ENCODE results near the gene SPTB. TPM values are rescaled to one million over a fixed set of nuclear protein-coding genes. Genes with fewer than 3 reads are reported as not detected.

SPTB gene
- polyA plus RNA-seq, 3 donors, result 15.5 to 18.8 (median 16.2) TPM

- DNase-seq, result no peak
These were observed 165.2 kb downstream of the SPTB start for GRCh38 chr14:64714432-64715025.

DNA sequence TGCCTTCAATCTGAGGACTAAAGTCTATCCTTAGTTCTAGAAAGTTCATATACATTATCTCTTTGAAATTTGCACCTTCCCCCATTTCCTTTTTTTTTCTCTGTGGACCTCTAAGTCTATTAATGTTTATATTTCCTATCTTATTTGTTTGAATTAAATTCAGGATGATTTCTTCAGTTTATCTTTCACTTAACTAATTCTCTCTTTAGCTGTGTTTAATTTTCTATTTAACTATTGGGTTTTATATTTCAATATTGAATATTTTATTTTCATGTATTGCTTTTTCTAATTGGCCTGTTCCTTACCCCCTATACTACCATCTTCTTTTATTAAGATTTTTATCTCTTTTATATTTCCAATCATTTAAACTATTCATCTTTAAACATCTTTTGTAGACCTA lies 166.0 kb downstream of the SPTB start:
- no peak for DNase-seq

- DNase-seq, result no peak
These were observed 168.7 kb downstream of the SPTB start for GRCh38 chr14:64711039-64711438.

- no peak for DNase-seq
These were observed 170.6 kb downstream of the SPTB start for GRCh38 chr14:64709126-64709525.

DNA sequence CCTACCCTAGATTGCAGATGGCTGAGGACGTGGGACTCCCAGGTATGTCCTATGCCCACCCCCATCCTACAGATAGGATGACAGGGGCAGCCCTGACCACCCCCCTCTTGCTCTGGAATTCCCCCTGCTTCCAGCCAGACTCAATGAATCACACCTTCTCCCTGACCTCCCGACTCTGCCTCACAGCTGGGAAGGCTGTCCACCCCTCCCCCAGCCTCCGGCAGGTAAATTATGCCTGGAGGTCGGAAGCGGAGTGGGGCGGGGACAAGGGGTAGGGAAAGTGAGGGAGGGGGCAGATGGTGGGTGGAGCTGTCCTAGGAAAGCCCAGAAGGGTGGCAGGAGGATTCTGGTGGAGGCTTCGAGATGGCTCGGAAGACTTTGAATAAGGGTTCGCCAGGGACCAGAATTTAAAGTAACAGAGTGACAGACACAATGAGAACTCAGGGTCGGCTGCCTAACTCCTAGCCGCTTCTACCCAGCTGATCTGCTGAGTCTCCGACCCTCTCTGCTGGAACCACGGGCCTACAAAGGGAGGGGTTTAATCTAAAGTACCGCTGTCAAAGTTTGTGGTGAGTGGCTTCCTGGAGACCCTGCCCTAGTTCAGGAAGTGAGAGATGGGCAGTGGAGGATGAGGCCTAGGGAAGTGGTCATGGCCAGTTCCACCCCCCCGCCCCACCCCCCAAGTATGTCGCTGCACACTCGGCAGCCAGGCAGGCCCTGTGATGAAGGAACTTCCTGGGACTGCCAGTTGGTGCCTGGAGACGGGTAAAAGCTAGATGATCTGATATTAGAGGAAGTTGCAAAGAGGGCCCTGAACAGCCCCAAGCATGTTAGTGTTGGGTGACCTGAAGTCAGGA lies 171.3 kb downstream of the SPTB start:
- no peak for DNase-seq

DNA sequence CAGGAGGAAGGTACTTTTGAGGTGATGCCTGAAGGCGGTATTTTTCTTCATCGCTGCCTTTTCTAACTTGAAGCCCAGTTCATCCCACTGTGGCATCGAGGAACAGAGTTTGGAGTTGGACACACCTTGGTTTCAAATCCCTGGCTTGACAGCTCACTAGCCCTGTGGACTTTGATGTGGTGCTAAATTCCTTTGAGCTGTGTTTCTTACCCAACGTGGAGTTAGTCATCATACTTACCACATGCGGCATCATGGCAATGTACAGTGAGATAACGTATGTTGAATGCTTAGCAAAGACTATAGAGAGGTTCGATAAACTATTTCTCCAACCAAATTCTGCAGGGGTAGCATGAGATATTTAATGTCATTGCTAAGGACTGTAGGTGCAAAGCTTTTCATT lies 172.0 kb downstream of the SPTB start:
- no peak for DNase-seq

DNA sequence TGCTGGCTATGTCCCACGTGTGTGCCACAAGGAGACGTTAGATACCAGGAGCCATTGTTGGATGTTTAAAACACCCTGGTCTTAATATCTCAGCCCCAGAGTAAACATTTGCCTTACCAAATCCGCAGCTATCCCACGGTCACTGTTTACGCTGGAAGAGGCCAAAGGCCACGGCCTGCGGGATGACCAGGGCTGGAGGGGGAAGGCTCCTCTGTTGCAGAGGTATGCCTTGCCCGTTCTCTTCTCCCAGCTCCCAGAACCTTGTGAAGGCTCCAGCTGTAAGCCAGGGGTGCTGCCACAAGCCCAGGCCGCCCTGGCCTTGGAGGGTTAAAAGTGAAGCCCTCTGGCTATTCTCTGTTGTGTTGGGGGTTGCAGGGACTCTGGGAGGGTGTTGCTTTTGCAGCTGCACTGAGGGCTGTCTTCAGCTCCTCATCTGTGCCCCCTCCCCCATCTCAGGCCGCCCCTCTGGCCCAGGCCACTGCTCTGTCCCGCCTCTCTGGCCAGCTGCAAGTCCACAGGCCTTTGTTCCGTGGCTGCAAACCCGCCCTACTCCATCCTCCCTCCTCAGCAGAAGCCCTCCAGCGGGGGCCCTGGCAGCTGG lies 173.0 kb downstream of the SPTB start:
- no peak for DNase-seq

DNA sequence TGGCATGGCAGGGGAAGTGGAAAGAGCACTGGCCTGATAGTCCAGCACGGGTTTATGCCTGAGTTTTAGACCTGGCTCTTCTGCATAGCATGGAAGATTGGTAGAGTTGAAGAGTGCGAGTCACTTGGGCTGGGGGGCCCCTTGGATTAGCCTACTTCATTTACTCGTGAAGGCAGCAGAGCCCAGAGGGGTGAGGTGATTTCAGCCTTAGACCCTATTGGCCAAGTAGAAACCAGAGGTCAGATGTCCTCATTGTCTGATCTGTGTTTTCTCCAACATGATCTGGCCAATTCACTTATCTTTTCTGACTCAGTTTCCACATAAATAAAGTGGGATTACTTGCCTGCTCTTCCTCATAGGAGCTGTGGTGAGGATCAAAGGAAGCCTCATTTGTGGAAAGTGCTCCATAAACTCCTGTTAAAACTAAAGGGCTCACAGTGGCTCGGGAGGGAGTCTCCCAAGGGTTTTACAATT lies 173.6 kb downstream of the SPTB start:
- DNase-seq, result no peak

DNA sequence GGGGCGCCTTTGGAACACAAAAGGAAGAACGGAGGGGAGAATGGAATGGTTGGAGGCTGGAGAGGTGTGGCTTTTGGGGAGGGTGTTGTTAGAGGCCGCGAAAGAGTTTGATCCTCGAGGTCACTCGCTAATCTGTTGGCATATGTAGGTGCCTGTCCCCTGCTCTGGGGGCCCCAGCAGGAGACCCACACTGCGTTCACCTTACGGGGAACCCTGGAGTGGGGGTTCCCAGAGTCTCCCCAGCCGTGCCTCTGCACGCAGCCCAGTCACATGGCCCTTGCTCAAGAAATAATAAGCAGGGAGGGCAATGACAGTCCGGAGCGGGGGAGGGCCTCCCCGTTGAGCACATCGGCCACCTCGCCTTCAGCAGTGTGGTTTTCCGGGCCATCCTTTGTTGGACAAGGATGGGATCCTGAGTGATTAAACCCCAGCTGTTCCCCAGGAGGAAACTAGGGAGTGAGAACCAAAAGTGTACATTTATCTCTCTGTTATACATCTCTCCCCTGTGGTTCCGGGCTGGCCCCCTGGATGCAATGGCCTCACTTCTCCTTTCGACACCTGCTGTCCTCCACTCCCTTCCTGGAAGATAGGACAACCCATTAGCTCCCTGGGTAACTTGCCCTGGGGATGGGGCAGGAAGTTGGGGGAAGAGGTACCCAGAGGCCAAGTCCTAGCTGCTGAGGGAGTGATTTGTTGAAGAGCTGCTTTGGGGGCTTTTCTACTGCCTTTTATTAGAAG lies 174.2 kb downstream of the SPTB start:
- no peak for DNase-seq

DNA sequence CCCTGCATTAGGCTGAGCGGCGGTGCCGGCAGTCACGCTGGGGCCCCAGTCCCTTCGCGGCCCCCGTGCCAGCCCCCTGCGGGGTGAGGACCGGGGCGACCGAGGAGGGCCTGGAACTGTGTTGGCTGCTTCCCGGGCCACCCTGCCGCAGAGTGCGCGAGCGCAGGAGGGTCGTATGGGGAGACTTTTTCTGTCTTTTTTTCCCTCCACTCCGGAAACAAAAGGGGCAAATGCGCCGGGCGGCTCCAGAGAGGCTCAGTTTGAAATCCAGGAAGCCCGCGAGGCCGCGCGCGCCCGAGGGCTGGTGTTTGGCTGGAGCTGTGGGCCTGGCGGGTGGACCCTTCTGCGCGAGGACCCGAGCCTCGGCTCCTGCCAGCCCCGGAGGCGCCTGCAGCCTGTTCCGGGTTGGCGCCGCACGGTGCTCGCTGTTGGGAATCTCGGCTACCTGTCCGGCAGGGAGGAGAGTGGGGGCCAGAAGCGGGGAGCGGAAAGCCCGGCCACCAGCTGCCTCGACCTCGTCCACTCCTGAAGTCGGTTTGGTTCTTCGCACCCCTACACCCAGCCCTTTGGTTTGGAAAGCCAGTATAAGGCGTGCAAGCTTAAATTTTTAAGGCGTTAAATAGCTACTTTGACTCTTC lies 174.8 kb downstream of the SPTB start:
- no peak for DNase-seq

- peak; percentile 89 for DNase-seq
These were observed 175.5 kb downstream of the SPTB start, which contains the start of gene PLEKHG3 for GRCh38 chr14:64704143-64704742. Gene PLEKHG3 (plus strand): TSS chr14:64704424. CDS start chr14:64727632, 23,208 bp downstream.

- no peak for DNase-seq
These were observed 176.1 kb downstream of the SPTB start for GRCh38 chr14:64703395-64704142.

- DNase-seq, result no peak
These were observed 177.0 kb downstream of the SPTB start for GRCh38 chr14:64702493-64703394.

DNA sequence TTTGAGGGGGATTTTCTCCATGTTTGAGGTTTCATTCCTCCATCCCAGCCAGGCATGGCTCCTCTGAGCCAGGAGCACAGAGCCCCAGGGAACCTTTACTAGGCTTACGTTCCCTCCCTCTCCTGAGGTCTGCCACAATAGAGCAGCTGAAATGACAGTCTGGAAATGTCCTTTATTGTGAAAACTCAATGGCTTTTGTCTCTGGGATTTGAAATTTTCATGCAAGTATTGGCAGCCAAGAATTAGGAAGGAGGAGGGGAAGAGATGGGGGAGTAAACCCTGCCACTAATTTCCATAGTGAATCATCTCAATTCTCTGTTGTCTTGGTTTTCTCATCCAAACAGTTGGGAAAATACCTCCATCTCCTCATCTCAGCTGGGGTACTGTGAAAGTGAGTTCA lies 178.0 kb downstream of the SPTB start:
- DNase-seq, result no peak

DNA sequence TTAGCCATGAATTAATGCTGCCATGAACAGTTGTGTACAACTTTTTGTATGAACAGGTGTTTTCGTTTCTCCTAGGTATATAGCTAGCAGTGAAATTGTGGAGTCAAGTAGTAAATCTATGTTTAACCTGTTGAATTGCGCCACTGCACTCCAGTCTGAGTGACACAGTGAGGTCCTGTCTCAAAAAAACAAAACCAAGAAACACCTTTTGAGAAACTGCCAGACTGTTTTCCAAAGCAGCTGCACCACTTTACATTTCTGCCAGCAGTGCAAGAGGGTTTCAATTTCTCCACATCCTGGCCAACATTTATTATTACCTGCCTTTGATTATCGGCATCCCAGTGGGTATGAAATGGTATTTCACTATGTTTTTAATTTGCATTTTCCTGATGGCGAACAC lies 178.8 kb downstream of the SPTB start:
- DNase-seq, result no peak

DNA sequence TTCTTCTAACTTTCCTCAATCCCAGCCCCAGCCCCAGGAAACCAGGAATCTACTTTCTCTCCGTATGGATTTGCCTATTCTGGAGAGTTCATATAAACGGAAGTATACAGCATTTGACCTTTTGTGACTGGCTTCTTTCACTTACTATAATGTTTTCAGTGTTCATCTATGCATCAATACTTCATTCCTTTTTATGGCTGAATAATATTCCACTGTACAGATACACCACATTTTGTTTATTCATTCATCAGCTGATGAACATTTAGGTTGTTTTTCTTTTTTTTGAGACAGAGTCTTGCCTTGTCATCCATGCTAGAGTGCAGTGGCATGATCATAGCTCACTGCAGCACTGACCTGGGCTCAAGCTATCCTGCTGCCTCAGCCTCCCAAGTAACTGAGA lies 179.4 kb downstream of the SPTB start:
- no peak for DNase-seq

- DNase-seq, result no peak
These were observed 180.8 kb downstream of the SPTB start for GRCh38 chr14:64698903-64699302.

- no peak for DNase-seq
These were observed 183.3 kb downstream of the SPTB start for GRCh38 chr14:64696355-64696857.
